OCI-LY1 (cell line): ENCODE measurements around the gene OR10V1.

Experiments used
- CTCF ChIP-seq: fragments of 200-600 bp; sonication (generic), shearing (Covaris generic); IDR thresholded peaks from 2 replicates; pipeline ENCODE4 v1.5.1; 2017; ENCODE audit warnings: mild to moderate bottlenecking, antibody characterized with exemption, low read length, moderate library complexity, mixed read lengths
- EZH2 ChIP-seq: fragments of 200-600 bp; sonication (generic), shearing (Covaris generic); IDR thresholded peaks from 2 replicates; pipeline ENCODE4 v1.8.0; 2017; ENCODE audit warnings: borderline replicate concordance, mixed run types, mild to moderate bottlenecking, antibody characterized with exemption, low read length, moderate library complexity, mixed read lengths

GRCh38 chr11:59724066-59724465, 10.4 kb upstream of the OR10V1 start:
- TF ChIP-seq CTCF (no peak), EZH2 (no peak)
